HG02759 (cell line): ENCODE results near the gene HPSE2.

Experiments used
- ATAC-seq: cut with Tn5 transposase; IDR thresholded peaks from one replicate; pipeline ENCODE4 v1.9.1; 2021; ENCODE audit warnings: mild to moderate bottlenecking, moderate library complexity; ENCODE audit not compliant: unreplicated experiment

HPSE2 gene

DNA sequence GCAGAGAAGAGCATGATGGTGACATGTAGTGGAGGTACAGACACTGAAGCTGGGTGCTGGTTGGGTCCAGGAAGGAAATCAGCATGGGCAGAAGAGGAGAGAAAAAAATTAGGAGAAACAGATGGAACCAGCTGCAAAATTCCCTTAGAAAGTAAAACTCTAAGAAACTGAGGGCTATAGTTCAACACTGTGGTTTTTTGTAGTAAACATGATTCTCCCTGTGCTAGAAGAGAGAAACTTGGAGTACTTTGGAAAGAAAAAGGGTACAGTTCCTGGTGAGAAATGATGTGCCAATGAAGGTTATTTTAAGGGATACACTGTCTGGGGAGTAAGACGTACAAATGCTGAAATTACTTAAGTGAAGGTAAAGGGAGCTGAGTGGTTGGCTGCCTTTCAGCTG, 607.4 kb downstream of the HPSE2 start:
- ATAC-seq, result no peak

GRCh38 chr10:98627711-98628110, 607.9 kb downstream of the HPSE2 start:
- ATAC-seq, result no peak

- ATAC-seq, result no peak
Measured at GRCh38 chr10:98624963-98625362, 610.7 kb downstream of the HPSE2 start.

DNA sequence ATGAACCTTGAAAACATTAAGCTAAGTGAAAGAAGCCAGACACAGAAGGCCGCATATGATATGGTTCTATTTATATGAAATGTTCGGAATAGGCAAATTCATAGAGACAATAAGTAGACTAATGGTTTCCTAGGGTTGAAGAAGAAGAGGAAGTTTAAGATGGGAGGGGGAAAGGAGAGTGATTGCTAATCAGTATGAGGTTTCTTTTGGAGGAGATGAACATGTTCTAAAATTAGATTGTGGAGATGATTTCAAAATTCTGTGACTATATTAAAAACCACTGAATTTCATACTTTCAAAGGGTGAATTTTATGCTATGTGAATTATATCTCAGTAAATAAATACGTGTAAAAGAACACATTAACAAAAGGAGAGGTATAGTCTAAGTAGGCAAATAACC, 612.5 kb downstream of the HPSE2 start:
- no peak for ATAC-seq

DNA sequence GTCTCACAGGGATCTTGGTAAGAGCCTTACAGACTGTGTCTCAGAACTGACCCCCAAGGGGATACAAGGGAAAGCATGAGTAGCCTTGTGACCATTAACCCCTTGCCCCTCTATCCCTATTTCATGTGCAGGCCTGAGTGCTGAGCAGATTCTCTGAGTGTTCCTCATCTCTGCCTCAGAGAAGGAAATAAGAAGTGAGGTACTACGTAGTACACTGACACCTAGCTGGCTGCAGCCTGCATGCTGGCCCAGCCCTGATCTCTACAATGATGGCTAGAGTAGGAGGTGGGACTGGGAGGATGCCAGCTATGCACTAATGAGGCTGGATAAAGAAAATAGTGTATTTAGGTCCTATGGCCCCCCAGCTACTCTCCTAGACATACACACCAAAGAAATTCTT, 614.0 kb downstream of the HPSE2 start:
- no peak for ATAC-seq

DNA sequence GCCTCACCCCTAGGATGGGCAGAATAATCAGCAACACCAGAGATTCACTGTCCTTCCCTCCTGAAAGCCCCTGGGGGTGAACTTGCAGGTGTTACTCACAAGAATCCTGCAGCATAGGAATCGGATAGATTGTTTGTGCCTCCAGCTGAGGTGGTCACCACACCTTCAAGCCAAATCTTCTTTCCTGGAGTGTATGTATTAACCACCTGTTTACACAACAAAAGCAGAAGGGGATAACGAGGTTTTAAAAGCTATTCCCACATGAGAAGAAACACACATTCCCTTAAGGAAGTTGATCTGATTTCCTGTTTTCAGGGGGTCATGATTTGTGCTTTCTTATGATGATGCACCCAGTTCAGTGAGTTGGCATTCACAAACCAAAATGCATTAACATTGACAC, 615.1 kb downstream of the HPSE2 start:
- no peak for ATAC-seq

DNA sequence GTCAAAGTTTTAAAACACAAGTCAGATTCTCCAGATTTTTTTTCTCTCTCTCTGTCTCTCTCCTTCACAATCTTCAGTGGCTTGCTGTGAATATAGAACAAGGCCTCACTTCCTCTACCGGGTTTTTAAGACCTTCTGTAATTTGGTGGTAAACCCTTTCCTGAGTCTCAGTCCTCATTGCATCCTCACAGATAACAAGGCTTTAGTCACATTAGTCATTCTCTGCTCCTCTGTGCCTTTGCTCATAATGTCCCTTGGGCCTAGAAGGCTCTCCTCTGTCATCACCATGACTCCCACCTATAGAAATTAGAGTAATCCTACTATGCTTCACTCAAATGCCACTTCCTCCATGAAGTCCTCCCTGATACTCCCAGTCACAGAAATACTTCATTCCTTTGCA, 616.2 kb downstream of the HPSE2 start:
- ATAC-seq, result no peak

DNA sequence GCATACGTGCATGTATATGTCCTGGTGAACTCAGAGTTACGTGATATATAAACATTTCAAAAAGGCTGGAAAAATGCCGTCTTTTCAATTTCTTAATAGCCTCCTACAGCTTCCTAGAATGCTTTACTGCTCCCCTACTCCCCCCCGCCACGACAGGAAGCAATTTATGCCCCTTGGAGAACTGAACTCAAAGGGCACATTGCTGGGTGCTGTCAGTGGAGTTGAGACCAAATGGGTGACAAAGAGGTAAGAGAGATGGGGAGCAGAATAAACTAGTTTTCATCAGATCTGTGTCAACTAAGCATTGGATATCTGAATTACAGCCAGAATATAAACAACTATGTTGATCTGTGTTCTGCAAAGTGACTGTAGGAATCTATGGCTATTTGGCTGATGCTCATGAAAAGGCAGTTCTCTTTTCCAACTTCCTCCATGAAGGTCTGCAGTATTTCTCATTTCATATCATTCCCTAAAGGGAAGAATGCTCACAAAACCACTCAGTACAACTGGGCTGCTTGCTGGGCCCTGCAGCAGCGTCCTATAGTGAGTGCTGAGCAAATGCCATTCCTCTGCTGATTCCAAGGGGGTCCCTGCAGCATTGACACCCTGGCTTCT, 617.6 kb downstream of the HPSE2 start:
- no peak for ATAC-seq

GRCh38 chr10:98613446-98613845, 622.2 kb downstream of the HPSE2 start:
- no peak for ATAC-seq

DNA sequence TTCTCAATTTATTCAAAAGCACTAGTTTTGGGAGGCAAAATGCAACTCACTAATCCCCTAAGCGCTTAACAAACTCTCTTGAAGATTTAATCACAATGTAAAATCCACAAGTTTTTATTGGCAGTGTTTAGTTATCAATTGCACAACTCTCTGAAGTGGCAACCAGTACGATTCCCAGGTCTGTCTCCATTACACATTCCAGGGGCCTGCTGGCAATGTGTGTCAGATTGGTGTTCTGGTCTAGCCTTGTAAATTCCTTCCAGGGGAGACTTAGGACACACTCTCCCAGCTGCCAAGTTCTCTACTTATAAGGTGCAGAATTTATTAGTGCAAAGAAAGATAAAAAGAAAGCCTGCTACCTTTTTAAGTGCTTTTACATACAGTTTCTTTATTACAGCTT, 624.2 kb downstream of the HPSE2 start:
- no peak for ATAC-seq

DNA sequence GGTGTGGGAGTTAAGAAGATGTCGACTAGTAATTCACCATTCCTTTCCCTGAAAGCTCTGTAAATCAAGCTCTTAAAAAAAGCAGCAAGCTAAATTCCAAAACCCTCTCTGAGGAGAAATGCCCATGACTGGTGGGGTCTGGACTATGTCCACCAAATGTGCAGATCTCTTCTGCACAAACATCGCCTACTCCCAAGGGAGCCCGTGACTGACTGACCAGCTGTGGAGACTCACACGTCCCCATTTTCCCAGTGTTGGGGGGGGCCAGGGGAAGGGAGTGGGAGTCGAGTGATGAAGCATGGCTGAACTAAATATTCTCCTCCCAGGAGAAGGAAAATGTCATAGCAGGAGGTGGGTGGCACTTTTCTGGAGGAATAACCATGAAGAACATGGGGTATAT, 624.8 kb downstream of the HPSE2 start:
- no peak for ATAC-seq

GRCh38 chr10:98610301-98610700, 625.4 kb downstream of the HPSE2 start:
- no peak for ATAC-seq

DNA sequence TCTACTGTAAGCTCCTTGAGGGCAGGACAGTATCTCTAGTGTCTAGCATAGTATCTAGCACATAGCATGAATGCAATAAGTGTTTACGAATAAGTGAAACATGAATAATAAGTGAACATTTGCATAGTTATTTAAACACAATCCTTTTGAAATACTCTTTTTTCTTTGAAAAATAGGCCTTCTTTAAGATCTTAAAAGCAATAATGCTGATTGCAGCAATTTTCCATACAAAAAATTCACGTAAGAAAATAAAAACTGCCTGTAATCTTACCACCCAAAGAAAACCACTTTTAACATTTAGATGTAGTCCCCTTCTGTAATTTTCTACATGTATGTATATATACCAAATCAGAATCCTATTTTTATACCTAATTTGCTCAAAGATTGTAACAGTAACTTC, 626.4 kb downstream of the HPSE2 start:
- no peak for ATAC-seq

DNA sequence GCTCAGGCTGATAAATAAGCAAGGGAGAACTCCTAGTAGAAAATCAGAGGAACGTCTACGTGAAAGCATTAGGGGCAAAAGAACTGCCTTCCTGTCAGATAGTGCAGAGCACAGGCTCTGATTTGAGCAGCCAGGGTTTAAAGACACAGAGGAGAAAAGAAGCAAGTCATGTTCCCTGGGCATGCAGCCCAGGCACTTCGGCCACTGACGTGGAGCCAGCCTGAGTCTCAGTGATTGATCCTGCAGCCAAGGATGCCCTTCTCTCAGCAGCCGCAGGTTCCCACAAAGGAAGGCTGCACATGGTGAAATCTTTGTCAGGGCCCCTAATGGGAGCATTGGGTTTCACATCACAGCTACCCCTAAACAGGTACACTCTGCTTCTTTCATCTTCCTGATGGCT, 627.2 kb downstream of the HPSE2 start:
- ATAC-seq, result no peak

GRCh38 chr10:98602224-98602623, 633.4 kb downstream of the HPSE2 start:
- no peak for ATAC-seq

- ATAC-seq, result no peak
Measured at GRCh38 chr10:98599032-98599610, 636.5 kb downstream of the HPSE2 start.

DNA sequence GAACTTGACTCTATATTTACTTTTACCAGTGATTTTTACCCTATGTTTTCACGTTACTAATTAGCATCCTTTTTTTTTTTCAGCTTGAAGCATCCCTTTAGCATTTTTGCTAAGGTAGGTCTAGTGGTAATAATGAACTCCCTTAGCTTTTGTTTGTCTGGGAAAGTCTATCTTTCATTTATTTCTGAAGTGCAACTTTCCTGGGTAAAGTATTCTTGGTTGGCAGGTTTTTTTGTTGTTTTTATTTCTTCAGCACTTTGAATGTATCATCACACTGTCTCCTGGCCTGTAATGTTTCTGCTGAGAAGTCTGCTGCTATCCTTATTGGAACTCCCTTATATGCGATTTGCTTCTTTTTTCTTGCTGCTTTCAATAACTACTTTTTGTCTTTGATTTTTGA, 639.2 kb downstream of the HPSE2 start:
- no peak for ATAC-seq

DNA sequence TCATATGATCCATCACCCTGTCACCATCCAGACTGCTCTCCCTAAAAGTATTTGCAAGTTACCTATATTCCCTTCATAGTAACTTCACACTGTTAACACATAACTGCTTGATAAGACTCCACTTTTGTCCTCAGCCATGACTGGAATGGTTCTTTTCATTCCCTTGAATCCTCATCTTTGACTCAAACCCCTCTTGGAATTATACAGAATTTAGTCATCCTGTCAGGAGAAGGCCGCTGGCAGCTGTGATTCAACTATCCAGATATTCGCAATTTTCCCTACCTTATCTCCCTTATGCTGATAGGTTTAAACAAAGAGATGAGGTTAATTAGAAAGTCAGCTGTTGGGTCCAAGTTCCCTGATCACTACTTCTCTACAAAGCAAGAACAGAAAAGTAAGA, 646.0 kb downstream of the HPSE2 start:
- no peak for ATAC-seq

DNA sequence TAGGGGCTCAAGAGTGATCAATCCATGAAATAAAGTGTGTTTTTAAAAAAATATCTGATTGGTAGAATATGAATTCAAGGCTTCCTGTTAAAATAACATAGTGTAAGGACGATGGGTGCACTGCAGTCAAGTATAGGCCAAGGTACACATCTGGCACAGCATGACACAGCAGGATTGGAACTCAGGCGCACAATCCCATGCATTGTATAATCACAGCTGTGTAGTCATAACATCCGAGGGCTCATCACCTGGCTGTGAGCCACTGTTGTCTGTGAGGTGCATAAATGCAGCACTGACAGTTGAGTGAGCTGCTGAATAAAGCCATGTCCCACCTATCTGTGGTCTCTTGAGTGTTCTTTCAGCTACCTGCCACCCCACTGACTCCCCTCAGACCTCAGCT, 646.6 kb downstream of the HPSE2 start:
- no peak for ATAC-seq

GRCh38 chr10:98587156-98587837, 648.4 kb downstream of the HPSE2 start:
- no peak for ATAC-seq

GRCh38 chr10:98586096-98586495, 649.6 kb downstream of the HPSE2 start:
- ATAC-seq, result no peak

DNA sequence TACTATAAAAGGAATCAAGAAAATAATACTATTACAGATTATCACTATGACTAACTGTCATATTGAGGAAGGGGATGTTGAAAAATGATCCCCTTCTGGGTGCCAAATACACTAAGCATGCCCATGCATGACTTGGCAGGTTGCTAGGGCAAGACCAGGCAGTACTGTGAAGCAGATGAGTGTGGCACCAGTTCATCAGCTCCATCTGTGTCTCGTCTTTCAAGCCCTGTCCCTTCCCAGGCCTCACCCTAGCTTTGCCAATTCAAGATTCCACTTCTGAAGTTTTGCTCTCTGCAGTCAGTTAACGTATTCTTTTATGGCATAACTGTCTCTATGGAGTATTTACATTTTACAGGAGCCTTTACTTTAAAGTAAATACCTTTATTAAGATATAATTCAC, 653.3 kb downstream of the HPSE2 start:
- ATAC-seq, result no peak

GRCh38 chr10:98577578-98577977, 658.1 kb downstream of the HPSE2 start:
- no peak for ATAC-seq
